ENCODE results near the gene GRK1.

GRK1 gene

GRCh38 chr13:113763254-113763653, 96.2 kb downstream of the GRK1 start:
- DNase-seq, result no peak

GRCh38 chr13:113763961-113764792, 97.2 kb downstream of the GRK1 start:
- DNase-seq, result no peak

DNA sequence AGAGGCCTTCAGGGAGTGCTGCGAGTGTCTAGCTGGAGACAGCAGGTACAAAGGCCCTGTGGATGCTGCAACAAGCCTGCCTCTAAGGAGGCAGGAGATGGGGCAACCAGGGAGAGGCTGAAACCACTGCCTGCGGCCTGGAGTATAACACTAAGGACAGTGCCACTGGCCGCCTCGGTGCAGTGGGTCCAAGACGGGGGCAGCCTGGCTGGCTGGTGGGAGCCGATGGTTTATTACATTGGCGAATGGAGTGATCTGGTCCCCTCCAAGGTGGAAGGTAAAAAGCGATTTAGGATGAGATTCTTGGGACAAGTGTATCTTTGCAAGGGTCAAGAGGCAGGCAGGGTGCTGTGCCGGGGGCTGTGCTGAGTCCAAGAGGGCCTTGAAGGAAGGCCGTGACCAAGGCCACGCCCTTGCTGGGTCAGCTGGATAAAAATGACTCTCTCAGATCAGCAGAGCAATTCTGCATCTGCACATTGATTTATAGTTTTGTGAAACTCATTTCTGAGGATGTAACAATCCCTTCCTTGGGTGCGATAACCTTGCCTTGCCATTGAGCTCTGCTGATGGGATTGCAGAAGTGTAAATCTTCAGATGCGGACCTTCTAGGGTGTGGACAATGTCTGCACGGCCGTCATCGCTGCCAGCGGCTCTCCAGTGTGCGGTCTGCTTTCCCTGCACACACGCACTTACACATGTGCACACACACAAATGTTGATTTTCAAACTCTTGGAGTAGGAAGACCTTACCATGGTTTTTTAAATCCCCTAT, 98.0 kb downstream of the GRK1 start:
- no peak for DNase-seq

DNA sequence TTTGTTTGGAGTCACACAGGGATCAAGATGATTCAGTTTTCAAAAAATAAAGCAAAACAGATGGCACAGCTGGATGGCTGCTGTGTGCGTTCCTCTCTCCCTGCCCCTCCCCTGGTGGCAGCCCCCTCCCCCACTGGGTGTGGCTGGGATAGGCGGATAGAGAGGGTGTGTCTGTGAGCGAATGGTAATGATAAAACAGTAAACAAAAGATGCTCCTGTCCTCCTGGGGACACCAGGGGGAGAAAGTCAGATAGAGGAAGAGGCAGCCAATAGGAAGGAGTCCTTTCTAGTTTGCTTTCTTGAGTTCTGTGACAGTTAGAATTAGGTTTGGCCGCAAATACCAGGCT, 98.5 kb downstream of the GRK1 start:
- no peak for DNase-seq

DNA sequence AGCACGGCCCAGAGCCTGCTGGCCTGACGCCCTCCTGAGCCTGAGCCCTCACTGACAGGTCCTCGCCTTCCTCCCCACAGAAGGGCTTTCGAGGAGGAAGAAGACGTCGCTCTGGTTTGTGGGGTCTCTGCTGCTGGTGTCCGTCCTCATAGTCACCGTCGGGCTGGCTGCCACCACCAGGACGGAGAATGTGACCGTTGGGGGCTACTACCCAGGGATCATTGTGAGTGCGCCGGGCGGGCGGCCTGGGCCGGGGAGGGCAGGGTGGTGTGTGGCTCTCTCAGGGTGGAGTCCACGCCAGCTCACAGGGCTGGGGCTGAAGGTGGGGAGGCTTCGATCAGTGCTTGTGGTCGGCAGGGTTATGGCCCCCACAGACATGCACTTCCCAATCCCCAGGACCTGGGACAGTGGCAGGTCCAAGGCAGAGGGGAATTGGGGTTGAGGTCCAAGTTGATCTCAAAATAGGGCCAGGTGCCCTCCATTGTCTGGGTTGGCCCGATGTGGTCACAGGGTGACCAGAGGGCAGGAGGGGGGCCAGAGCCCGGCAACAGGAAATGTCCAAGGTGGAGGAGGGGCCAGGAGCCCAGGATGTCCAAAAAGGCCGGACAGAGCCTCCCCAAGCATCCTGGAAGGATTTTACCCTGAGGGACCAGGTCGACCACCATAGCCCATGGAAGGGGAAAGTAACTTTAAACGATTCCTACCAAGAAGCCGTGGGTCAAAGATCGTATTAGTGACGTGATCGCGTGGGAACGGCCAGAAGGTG, 99.2 kb downstream of the GRK1 start:
- no peak for DNase-seq

- no peak for DNase-seq
These were observed 100.3 kb downstream of the GRK1 start for GRCh38 chr13:113767366-113767765.

- no peak for DNase-seq
These were observed 101.2 kb downstream of the GRK1 start for GRCh38 chr13:113768018-113768905.

GRCh38 chr13:113769106-113769505, 102.1 kb downstream of the GRK1 start:
- DNase-seq, result no peak

GRCh38 chr13:113769881-113770280, 102.9 kb downstream of the GRK1 start:
- no peak for DNase-seq

DNA sequence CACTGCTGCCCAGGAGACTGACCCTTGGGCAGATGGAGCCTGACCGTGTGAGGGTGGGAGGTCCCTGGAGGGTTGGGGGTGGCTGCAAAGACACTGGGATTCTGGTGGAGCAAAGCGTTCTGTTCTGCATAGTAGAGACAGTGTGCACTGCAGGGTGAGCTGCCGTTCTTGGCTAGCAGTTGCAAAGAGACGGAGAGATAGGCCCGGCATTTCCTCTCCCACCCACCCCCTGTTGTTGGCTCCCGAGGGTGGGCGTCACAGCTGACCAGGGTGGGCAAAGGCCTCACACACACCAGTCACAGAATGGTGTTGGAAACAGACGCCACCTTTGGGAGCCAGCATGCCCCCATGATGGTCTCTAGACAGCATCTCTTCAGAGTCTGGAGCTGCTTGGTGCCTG, 103.4 kb downstream of the GRK1 start:
- no peak for DNase-seq

- DNase-seq, result no peak
These were observed 103.9 kb downstream of the GRK1 start for GRCh38 chr13:113770937-113771336.

DNA sequence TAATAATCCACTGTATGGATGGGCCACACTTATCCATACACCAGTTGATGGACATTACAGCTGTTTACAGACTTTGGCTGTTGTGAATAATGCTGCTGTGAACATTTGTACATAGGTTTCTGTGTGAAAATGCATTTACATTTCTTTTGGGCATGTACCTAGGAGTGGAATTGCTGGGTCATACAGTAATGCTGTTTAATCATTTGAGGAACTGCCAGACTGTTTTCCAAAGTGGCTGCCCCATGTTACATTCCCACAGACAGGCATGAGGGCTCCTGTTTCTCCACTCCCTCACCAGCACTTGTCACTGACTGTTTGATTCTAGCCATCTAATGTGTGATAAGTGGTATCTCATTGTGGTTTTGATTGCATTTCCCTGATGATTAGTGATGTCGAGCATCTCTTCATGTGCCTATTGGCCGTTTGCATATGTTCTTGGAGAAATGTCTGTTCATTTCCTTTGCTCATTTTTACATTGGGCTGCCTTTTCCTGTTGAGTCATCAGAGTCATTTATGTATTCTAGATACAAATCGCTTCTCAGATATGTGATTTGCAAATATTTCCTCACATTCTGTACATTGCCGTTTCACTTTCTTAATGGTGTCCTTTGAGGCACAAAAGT, 104.8 kb downstream of the GRK1 start:
- DNase-seq, result no peak

DNA sequence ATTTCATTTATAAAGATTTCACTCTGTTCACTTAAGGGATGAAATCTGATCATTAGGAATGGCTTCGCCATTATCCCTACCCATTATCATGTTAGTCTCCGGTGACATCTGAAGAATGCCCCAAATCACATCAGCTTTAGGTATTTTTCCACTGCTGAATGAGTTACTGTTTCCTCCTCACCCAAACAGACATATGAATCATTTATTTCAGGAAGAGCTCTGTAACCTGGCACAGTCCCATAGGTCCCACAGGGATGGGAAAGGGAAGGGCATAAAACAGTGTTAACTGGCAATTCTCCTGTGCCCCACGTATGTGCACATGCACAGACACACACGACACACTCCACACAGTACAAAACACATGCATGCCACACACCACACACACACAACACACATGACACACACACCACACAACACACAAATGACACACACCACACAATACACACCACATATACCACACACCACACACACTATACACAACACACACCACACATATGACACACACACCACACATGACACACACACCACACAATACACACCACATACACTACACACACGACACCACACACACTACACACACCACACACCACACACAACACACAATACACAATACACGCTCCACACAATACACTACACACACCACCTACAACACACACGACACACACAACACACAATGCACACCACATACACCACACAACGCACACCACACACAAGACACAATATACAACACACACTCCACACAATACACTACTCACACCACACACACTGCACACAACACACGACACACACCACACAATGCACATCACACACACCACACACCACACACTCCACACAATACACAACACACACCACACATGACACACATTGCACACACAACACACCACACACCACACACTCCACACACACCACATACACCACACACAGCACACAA, 107.4 kb downstream of the GRK1 start:
- no peak for DNase-seq

- no peak for DNase-seq
These were observed 108.6 kb downstream of the GRK1 start for GRCh38 chr13:113775451-113776145.

DNA sequence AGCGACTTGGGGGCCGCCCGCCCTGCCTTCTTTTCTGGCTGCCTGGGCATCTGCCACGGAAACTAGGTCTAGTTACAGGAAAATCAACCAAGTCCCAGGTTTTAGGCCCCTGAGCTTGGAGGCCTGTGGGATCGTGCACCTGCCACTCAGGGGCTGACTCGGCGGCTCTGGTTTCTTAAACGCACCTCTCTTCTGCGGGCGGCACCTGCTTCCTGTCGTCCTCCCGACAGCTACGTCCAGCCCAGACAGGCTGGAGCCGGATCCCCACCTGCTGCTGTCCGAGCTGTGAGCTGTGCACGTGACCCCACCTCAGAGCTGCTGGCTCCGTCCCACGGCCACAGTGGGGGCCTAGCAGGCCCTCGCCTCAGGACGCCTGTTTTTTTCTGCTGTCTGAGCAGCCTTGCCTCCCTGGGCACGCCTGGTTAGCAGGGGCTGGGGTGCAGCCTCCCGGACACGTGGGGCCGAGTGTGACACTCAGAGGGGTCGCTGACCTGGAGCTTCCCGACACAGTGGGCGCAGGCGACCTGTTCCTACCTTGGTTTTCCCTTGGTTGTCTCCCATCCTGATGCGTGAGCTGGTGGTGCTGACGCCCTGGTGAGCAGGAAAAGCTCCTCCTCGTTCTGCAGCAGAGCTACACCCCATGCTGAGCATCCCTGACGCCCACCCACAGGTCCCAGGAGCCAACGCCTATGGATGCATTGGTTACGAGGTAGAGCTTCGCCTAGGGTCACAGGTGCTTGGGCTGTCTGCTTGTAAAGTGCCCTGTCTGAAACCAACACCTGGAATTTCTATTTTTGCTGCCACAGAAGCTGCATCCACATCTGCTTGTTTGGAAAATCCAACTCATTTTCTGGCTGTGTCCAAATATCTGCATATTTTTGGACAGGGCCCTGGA, 109.5 kb downstream of the GRK1 start:
- DNase-seq, result no peak

DNA sequence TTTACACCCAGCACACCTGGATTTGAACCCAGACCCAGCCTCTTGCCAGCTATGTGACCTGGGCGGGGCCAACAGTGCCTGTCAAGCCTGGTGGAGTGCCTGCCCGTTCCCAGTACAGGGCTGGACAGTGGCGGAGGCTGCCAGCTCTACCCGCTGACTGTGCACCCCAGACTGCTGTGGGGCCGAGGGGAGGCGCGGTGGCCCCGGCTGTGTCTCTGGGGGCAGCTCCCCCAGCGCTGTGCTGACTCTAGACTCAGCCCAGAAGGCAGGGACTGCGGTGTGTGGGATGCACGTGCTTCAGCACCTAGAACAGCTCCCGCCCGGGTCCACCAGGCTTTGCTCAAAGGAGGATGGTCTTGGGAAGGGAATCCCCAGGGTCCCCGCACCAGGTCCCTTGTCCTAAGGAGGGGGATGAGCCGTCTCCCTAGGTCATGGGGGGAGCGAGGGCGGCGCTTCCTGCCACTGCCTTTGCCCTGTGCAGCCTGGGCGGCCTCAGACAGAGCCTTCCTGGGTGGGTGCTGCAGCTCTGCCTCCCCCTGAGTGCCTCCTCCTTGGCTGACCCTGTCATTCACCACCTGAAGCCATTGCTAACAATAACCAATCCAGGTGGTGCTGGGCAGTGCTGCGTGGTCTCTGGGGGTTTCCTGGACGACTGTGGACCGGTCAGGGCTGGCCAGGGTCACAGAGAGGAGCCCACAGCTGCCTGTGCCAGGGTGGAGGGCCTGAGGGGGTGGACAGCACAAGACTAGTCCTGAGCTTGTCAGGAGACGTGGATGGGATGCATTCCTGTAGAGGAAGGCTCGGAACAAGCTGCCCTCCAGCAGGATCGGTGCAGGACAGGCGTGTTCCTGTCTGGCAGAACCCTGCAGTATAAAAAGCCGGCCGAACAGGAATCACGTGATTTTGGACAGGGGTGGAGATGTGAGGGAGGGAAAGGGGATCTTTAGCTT, 110.6 kb downstream of the GRK1 start:
- no peak for DNase-seq

DNA sequence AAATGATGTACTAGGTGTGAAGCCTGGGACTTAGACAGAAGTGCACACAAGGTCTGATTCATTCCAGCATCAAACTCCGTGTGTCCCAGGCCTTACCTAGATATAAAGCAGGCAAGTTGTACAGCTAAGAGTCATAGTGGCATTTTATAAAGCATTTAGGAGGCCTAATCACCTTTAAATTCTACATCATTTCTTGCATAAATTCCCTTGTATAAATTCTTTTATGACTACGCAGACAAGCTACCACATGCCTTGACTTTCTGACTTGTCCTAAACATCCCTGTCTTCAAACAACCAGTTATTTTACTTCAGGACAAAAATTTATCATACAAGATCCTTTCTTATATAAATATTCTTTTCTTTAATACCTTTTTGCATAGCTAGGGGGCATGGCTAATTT, 114.6 kb downstream of the GRK1 start:
- no peak for DNase-seq

- no peak for DNase-seq
These were observed 115.5 kb downstream of the GRK1 start for GRCh38 chr13:113782472-113782871.
